K562 (cell line): ENCODE results near the gene GAL3ST3. TPM values are rescaled to one million over a fixed set of nuclear protein-coding genes. Genes with fewer than 3 reads are reported as not detected.
A peak's percentile ranks its signal among the peaks of the same experiment; 100 is the strongest.

Source experiments
- ARID2 ChIP-seq: fragments of 450-650 bp; IDR thresholded peaks from 2 replicates; pipeline ENCODE4 v1.6.1; 2017; ENCODE audit warnings: antibody characterized with exemption, mild to moderate bottlenecking
- ATF3 ChIP-seq, 2 experiments: fragments of 450-650 bp in 1 of 2; sonication (generic) in 1 of 2; formaldehyde crosslinking in 1 of 2; IDR thresholded peaks in 1 of 2; conservative IDR thresholded peaks in 1 of 2; 2 replicates each; pipeline versions ENCODE4 v1.6.1 to v1.8.1; 2016 to 2023; ENCODE audit warnings: mild to moderate bottlenecking in 2 of 2, moderate library complexity in 2 of 2, inconsistent platforms in 1 of 2, missing genetic modification reagents in 1 of 2
- DEAF1 ChIP-seq: fragments of 450-650 bp; formaldehyde crosslinking; IDR thresholded peaks from 2 replicates; pipeline ENCODE4 v1.4.0; 2020; ENCODE audit warnings: mild to moderate bottlenecking, moderate library complexity
- DPF2 ChIP-seq: fragments of 450-650 bp; IDR thresholded peaks from 2 replicates; pipeline ENCODE4 v1.6.1; 2016
- ELF1 ChIP-seq: fragments of 200-800 bp; sonication (Bioruptor generic); IDR thresholded peaks from 2 replicates; pipeline ENCODE4 v1.6.1; 2016; ENCODE audit warnings: missing genetic modification characterization, missing compliant biosample characterization
- JUN ChIP-seq, 2 experiments: sonication (generic) in 1 of 2; formaldehyde crosslinking in 1 of 2; IDR thresholded peaks; 2 replicates each; pipeline versions ENCODE4 v1.6.1 to v1.8.0; 2012 to 2022; ENCODE audit warnings: borderline replicate concordance in 2 of 2, mild to moderate bottlenecking in 2 of 2, improper control_type of control experiment in 1 of 2, low read depth in 1 of 2, low read length in 1 of 2, missing genetic modification reagents in 1 of 2
- KLF1 ChIP-seq: fragments of 450-650 bp; IDR thresholded peaks from 2 replicates; pipeline ENCODE4 v1.6.1; 2016; ENCODE audit warnings: missing genetic modification characterization, missing compliant biosample characterization
- KLF13 ChIP-seq: fragments of 450-650 bp; IDR thresholded peaks from 2 replicates; pipeline ENCODE4 v1.6.1; 2016; ENCODE audit warnings: missing genetic modification characterization, low read depth, mild to moderate bottlenecking, missing compliant biosample characterization, moderate library complexity, borderline replicate concordance
- MLX ChIP-seq, 2 experiments: fragments of 450-650 bp in 1 of 2; sonication (generic) in 1 of 2; formaldehyde crosslinking; conservative IDR thresholded peaks; 2 replicates each; pipeline versions ENCODE4 v1.4.0 to v1.8.1; 2020 to 2022; ENCODE audit warnings: mild to moderate bottlenecking in 1 of 2, missing genetic modification reagents in 1 of 2
- MTF1 ChIP-seq: fragments of 250-450 bp; sonication (Bioruptor Pico); IDR thresholded peaks from 2 replicates; pipeline ENCODE4 v1.9.0; 2021; ENCODE audit warnings: moderate library complexity, mild to moderate bottlenecking, inconsistent platforms, borderline replicate concordance
- NFE2 ChIP-seq: IDR thresholded peaks from 2 replicates; pipeline ENCODE4 v1.6.1; 2014; ENCODE audit warnings: antibody characterized with exemption, low read depth
- POLR3A ChIP-seq: IDR thresholded peaks from 2 replicates; pipeline ENCODE4 v1.6.1; 2011; ENCODE audit warnings: borderline replicate concordance, mild to moderate bottlenecking, moderate library complexity; ENCODE audit not compliant: insufficient read length, insufficient read depth; ENCODE audit errors: extremely low read depth
- RBM25 ChIP-seq: fragments of 200-400 bp; formaldehyde crosslinking; IDR thresholded peaks from 2 replicates; pipeline ENCODE4 v1.6.1; 2018; ENCODE audit warnings: low read length, low read depth, moderate library complexity; ENCODE audit not compliant: severe bottlenecking
- TEAD1 ChIP-seq, 2 experiments: fragments of 450-650 bp in 1 of 2; sonication (generic) in 1 of 2; formaldehyde crosslinking; IDR thresholded peaks; 2 replicates each; pipeline versions ENCODE4 v1.4.0 to v1.8.0; 2020 to 2022; ENCODE audit warnings: mild to moderate bottlenecking in 2 of 2, missing genetic modification reagents in 1 of 2
- TOE1 ChIP-seq, 2 experiments: fragments of 450-650 bp in 1 of 2; sonication (generic) in 1 of 2; formaldehyde crosslinking in 1 of 2; IDR thresholded peaks; 2 replicates each; pipeline versions ENCODE4 v1.7.1 to v1.8.0; 2016 to 2022; ENCODE audit warnings: borderline replicate concordance in 2 of 2, mild to moderate bottlenecking in 2 of 2, antibody characterized with exemption in 1 of 2, inconsistent platforms in 1 of 2, low read depth in 1 of 2, missing genetic modification reagents in 1 of 2, moderate library complexity in 1 of 2
- ZC3H4 ChIP-seq: sonication (generic); formaldehyde crosslinking; IDR thresholded peaks from 2 replicates; pipeline ENCODE4 v1.9.0; 2021; ENCODE audit warnings: missing genetic modification reagents, borderline replicate concordance
- ZFX ChIP-seq: sonication (generic); formaldehyde crosslinking; IDR thresholded peaks from 2 replicates; pipeline ENCODE4 v1.8.0; 2022; ENCODE audit warnings: mild to moderate bottlenecking, missing genetic modification reagents, moderate library complexity
- ZNF384 ChIP-seq: IDR thresholded peaks from 2 replicates; pipeline ENCODE4 v1.6.1; 2012; ENCODE audit warnings: low read depth, low read length, improper control_type of control experiment
- ZNF512 ChIP-seq: IDR thresholded peaks from 2 replicates; pipeline ENCODE4 v1.6.1; 2016; ENCODE audit warnings: missing genetic modification characterization, missing compliant biosample characterization
- polyA plus RNA-seq, 8 experiments: library from polyadenylated mRNA; depleted of rRNA in 4 of 8; stranded (reverse) in 5 of 8; unstranded in 3 of 8; fragments of >200 nt; fragmentation: Nextera tagmentation in 2 of 8; fragmentation: Illumina TruSeq in 1 of 8; extraction: Ambion mirVana in 2 of 8; extraction: Trizol in 1 of 8; gene quantifications; 2 replicates each; pipeline versions ENCODE4 v1.2.1 to v1.2.3, GENCODE V29; 2011 to 2014; ENCODE audit warnings: inconsistent platforms in 1 of 8, missing spikeins in 1 of 8
- total RNA-seq, 7 experiments: library from RNA; depleted of rRNA in 6 of 7; stranded (reverse); fragments of >200 nt in 6 of 7; fragmentation: Illumina TruSeq in 2 of 7; extraction: Trizol in 2 of 7; gene quantifications; 2 replicates each; pipeline versions ENCODE4 v1.2.1 to v1.2.3, GENCODE V29; 2011 to 2021; ENCODE audit warnings: low replicate concordance in 1 of 7

The GAL3ST3 gene
- total and polyA plus RNA-seq, 9 of the 15 experiments (the other 6 are each of a cell fraction or from before 2014, with no cell fraction given), result not detected

- TF ChIP-seq ELF1, result no peak
- TF ChIP-seq ARID2, result no peak
- no peak for TF ChIP-seq RBM25
- TF ChIP-seq ATF3 (IDR thresholded peaks at IDR 0.05), result peak; percentile 72
- TF ChIP-seq ATF3 (CRISPR knock-in tag; conservative IDR thresholded peaks at IDR 0.05), result no peak
- TF ChIP-seq ZNF512 (tag), result no peak
- TF ChIP-seq ZNF384, result peak; percentile 82
- no peak for TF ChIP-seq POLR3A
- 0 out of 2 replicates have a peak, but pooled peaks have one; percentile 21 for TF ChIP-seq ZFX (CRISPR knock-in tag)
- TF ChIP-seq KLF13 (tag), result peak; percentile 92; the same call in 1 of the 2 replicates
- TF ChIP-seq JUN (IDR thresholded peaks at IDR 0.05; ENCODE audit: borderline replicate concordance, low read depth, low read length), result 0 out of 2 replicates have a peak, but pooled peaks have one; percentile 1
- no peak for TF ChIP-seq JUN (CRISPR knock-in tag; IDR thresholded peaks at IDR 0.05; ENCODE audit: borderline replicate concordance)
- 0 out of 2 replicates have a peak, but pooled peaks have one; percentile 16 for TF ChIP-seq NFE2
- no peak for TF ChIP-seq DEAF1 (CRISPR knock-in tag)
- TF ChIP-seq TEAD1 (CRISPR knock-in tag; IDR thresholded peaks at IDR 0.05), result 0 out of 4 replicates have a peak, but pooled peaks of 1 of the 2 experiments have one; percentile 53
- TF ChIP-seq MLX (CRISPR knock-in tag; conservative IDR thresholded peaks at IDR 0.05), result no peak
- TF ChIP-seq KLF1 (tag), result no peak
- no peak for TF ChIP-seq MTF1 (CRISPR knock-in tag)
- 0 out of 2 replicates have a peak, but pooled peaks have one; percentile 20 for TF ChIP-seq TOE1 (IDR thresholded peaks at IDR 0.05; ENCODE audit: borderline replicate concordance)
- no peak for TF ChIP-seq TOE1 (CRISPR knock-in tag; IDR thresholded peaks at IDR 0.05; ENCODE audit: borderline replicate concordance, low read depth)
- 0 out of 2 replicates have a peak, but pooled peaks have one; percentile 41 for TF ChIP-seq DPF2
- no peak for TF ChIP-seq ZC3H4
These were observed 31.3 kb upstream of the GAL3ST3 start (continued) for GRCh38 chr11:66080055-66080817.
